ENCODE results near the gene SMYD3. TPM values are rescaled to one million over a fixed set of nuclear protein-coding genes. Genes with fewer than 3 reads are reported as not detected.
"Not testable (repeated sequence)": the region's sequence is repeated elsewhere in the genome, so short reads cannot be mapped to it uniquely, and the experiment has no call there.

SMYD3 gene
- total RNA-seq, 1 donor from 2014 or later, result 8.2 TPM

- intact Hi-C loops (cut with micrococcal nuclease), result no loop called here
- DNase-seq, result no peak
- no peak for ATAC-seq
Measured at GRCh38 chr1:246078126-246078887, 428.8 kb downstream of the SMYD3 start.

- intact Hi-C loops (cut with micrococcal nuclease), result no loop called here
- ATAC-seq (no peak), DNase-seq (no peak)
Measured at GRCh38 chr1:246077476-246077875, 429.6 kb downstream of the SMYD3 start.

- ATAC-seq (no peak), DNase-seq (no peak)
- intact Hi-C loops (cut with micrococcal nuclease), result no loop called here
Measured at GRCh38 chr1:246074421-246074820, 432.7 kb downstream of the SMYD3 start.

GRCh38 chr1:246072456-246072955 is 434.6 kb downstream of the SMYD3 start:
- DNase-seq (no peak), ATAC-seq (no peak)
- intact Hi-C loops (cut with micrococcal nuclease), result no loop called here

- DNase-seq; intact Hi-C loops (cut with micrococcal nuclease): not testable (repeated sequence)
Measured at GRCh38 chr1:246071981-246072380, 435.1 kb downstream of the SMYD3 start.

GRCh38 chr1:246071561-246071960 is 435.5 kb downstream of the SMYD3 start:
- DNase-seq; intact Hi-C loops (cut with micrococcal nuclease); ATAC-seq: not testable (repeated sequence)

More at GRCh38 chr1:246071981-246072380, 435.1 kb downstream of the SMYD3 start:
- not testable (repeated sequence) for ATAC-seq

GRCh38 chr1:246069581-246069980 is 437.5 kb downstream of the SMYD3 start:
- DNase-seq (no peak), ATAC-seq (no peak)
- intact Hi-C loops (cut with micrococcal nuclease), result no loop called here

- ATAC-seq (no peak), DNase-seq (no peak)
- intact Hi-C loops (cut with micrococcal nuclease), result no loop called here
Measured at GRCh38 chr1:246068619-246069509, 438.2 kb downstream of the SMYD3 start.

- DNase-seq (no peak), ATAC-seq (no peak)
- intact Hi-C loops (cut with micrococcal nuclease), result no loop called here
Measured at GRCh38 chr1:246068217-246068512, 438.9 kb downstream of the SMYD3 start.

- intact Hi-C loops (cut with micrococcal nuclease), result no loop called here
- no peak for ATAC-seq
- DNase-seq, result no peak
Measured at GRCh38 chr1:246067432-246068216, 439.5 kb downstream of the SMYD3 start.

GRCh38 chr1:246066573-246066972 is 440.5 kb downstream of the SMYD3 start:
- no peak for DNase-seq
- ATAC-seq, result no peak
- intact Hi-C loops (cut with micrococcal nuclease), result no loop called here

- DNase-seq (no peak), ATAC-seq (no peak)
- intact Hi-C loops (cut with micrococcal nuclease), result no loop called here
Measured at GRCh38 chr1:246065592-246065991, 441.5 kb downstream of the SMYD3 start.

GRCh38 chr1:246064891-246065290 is 442.2 kb downstream of the SMYD3 start:
- DNase-seq (no peak), ATAC-seq (no peak)
- intact Hi-C loops (cut with micrococcal nuclease), result no loop called here

- intact Hi-C loops (cut with micrococcal nuclease), result no loop called here
- no peak for DNase-seq
- ATAC-seq, result peak; percentile 26
Measured at GRCh38 chr1:246063013-246063616, 444.0 kb downstream of the SMYD3 start.

- ATAC-seq (no peak), DNase-seq (no peak)
- intact Hi-C loops (cut with micrococcal nuclease), result no loop called here
Measured at GRCh38 chr1:246058466-246058865, 448.6 kb downstream of the SMYD3 start.

GRCh38 chr1:246052603-246053002 is 454.5 kb downstream of the SMYD3 start:
- intact Hi-C loops (cut with micrococcal nuclease), result no loop called here
- no peak for DNase-seq
- no peak for ATAC-seq

GRCh38 chr1:246051909-246052518 is 455.1 kb downstream of the SMYD3 start:
- no peak for ATAC-seq
- intact Hi-C loops (cut with micrococcal nuclease), result no loop called here

GRCh38 chr1:246048693-246049092 is 458.4 kb downstream of the SMYD3 start:
- DNase-seq (no peak), ATAC-seq (no peak)
- intact Hi-C loops (cut with micrococcal nuclease), result no loop called here

More at GRCh38 chr1:246051909-246052518, 455.1 kb downstream of the SMYD3 start:
- no peak for DNase-seq

GRCh38 chr1:246043556-246043955 is 463.5 kb downstream of the SMYD3 start:
- DNase-seq (no peak), ATAC-seq (no peak)
- intact Hi-C loops (cut with micrococcal nuclease), result no loop called here

Measured in left ventricle myocardium superior (tissue), 1 donor.